IPS DF 4.7 (cell line): ENCODE measurements around the gene HEATR5B.
"Not testable (repeated sequence)": the region's sequence is repeated elsewhere in the genome, so short reads cannot be mapped to it uniquely, and the experiment has no call there.

ENCODE experiments used
- DNase-seq: peaks from one replicate; pipeline ENCODE4 v3.0.0-alpha.2; 2013; ENCODE audit warnings: low spot score; ENCODE audit errors: extremely low read depth

Gene HEATR5B

GRCh38 chr2:37068686-37069085 lies 15.5 kb downstream of the HEATR5B start:
- DNase-seq, result no peak

DNA sequence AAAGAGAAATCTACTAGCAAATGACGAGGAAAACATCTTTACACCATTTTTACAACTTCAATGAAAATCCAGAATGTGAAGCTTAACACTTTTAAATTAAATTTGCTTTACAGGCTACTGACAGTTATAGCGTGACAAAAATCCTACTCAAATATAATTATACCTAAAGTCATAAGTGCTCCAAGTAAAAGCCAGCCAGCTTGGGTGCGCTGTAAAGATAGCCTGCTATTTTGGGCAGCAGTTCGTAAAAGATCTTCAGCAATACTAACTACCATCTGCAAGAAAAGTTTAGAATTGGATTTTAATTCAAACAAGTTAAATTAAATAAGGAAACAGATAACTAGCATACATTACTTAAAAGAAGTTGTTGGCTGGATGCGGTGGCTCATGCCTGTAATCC lies 22.4 kb downstream of the HEATR5B start:
- DNase-seq, result no peak

- no peak for DNase-seq
Observed at GRCh38 chr2:37061013-37061711, 23.0 kb downstream of the HEATR5B start.

- DNase-seq, result no peak
Observed at GRCh38 chr2:37060446-37060845, 23.7 kb downstream of the HEATR5B start.

DNA sequence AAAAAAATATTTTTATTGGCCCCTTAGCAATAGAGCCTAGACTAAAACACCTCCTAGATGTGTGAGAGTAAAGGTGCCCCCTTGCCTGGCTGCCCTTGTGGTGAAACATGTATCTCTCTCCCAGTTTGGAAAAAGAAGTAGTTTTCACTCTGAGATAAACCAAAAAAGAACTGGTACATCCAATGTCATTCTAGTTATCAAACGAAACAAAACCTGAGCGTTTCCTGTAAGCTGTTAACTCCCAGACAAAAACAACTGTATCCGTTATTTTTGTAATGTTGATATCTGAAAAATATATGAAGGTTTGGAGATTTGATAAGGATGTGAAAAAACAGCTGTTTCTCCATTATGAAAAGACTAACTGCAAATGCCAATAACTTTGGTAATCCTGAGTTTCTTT lies 24.3 kb downstream of the HEATR5B start:
- DNase-seq, result no peak

GRCh38 chr2:37052600-37053332 lies 31.4 kb downstream of the HEATR5B start:
- DNase-seq, result no peak

GRCh38 chr2:37039580-37039979 lies 44.6 kb downstream of the HEATR5B start:
- DNase-seq, result no peak

- no peak for DNase-seq
Observed at GRCh38 chr2:37037771-37038170, 46.4 kb downstream of the HEATR5B start.

- DNase-seq, result no peak
Observed at GRCh38 chr2:37029758-37030157, 54.4 kb downstream of the HEATR5B start.

DNA sequence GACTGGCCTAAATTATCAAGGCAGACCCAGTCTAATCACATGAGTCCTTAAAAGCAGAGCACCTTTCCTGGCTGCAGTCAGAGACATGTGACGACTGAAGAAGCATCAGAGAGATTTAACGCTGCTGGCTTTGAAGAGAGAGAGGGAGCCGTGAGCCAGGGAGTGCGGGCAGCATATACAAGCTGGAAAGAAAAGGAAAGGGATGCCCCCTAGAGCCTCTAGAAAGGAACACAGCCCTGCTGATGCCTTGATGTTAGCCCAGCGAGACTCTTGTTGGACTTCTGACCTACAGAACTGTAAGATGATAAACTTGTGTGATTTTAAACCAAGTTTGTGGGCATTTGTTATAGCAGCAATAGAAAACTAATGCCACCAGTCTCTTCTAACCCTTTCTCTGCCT lies 58.1 kb downstream of the HEATR5B start:
- no peak for DNase-seq

- no peak for DNase-seq
Observed at GRCh38 chr2:37020887-37021796, 63.0 kb downstream of the HEATR5B start.

- no peak for DNase-seq
Observed at GRCh38 chr2:37020212-37020886, 63.8 kb downstream of the HEATR5B start.

GRCh38 chr2:37013315-37013641 lies 70.9 kb downstream of the HEATR5B start:
- no peak for DNase-seq

DNA sequence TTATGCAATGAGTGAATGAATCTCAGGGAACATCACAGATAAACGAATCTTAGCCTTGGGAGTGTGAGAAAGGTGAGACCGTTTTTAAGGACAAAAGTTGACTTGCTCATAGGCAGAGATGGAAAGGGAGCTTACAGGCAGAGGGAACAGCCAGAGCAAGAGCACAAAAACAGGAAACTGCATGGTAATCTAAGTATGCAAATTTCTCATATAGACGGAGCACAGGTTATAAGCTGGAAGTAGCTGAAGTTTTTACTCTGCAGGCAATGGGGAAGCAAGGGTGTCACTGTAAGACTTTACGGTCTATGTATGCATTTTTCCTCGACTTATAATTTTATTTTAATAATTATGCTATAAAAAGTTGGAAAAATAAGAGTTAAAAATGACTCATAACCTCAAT lies 73.0 kb downstream of the HEATR5B start:
- DNase-seq, result no peak

DNA sequence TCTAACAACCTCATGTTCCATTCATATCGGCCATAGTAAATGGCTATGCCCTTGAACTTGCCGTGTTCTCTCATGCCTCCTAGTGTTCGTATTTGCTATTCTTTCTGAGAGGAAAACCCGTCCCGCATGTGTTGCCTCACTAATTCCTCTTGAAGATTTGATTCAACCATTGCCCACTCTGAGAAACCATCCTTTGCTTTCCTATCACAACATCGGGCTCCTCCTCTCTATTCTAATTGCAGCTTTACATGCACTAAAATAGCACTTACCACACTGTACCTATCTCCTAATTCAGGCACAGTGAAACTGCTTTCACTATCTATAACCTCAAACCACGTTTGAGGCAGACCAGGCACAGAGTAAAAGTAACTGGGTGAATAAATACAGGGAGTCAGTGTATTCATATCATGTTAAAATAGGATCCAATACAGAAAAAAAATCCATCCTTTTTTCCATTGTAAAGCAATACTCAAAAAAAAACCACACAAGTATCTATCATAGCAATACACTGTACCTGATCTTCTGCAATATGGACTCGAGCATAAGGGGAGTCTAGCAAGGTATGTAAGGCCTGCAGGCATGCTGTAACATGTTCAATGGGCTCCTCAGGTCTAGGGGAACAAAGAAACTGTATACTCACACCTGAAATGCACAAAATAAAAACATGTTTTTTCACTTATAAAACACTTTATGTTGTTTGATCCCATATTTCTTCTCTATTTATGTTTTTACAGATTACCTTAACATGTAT lies 78.9 kb downstream of the HEATR5B start:
- no peak for DNase-seq

DNA sequence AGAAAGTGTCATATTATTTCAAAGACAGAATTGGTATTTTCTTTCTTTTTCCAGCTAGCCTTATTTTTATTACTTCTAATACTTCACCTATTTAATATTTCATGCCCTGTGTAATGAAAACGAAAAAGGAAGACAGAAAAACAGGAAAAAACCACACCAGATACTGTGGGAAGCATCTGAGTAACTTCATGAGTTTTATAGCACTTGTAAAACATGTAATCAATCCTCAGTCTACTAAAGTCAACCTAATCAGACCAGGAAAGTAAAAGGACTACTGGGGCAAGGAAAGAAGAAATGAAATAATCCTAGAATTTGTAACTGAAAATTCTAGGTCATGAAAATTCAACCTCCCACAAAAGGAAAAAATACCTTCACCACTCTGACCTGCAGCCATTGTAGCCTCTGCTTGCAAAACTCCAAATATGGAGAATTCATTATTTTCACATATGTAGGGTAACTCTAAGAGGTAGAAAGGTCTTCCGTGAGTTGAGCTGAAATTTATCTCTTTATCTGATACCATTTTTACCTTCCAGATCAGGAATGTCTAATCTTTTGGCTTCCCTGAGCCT lies 83.1 kb downstream of the HEATR5B start:
- DNase-seq, result no peak

DNA sequence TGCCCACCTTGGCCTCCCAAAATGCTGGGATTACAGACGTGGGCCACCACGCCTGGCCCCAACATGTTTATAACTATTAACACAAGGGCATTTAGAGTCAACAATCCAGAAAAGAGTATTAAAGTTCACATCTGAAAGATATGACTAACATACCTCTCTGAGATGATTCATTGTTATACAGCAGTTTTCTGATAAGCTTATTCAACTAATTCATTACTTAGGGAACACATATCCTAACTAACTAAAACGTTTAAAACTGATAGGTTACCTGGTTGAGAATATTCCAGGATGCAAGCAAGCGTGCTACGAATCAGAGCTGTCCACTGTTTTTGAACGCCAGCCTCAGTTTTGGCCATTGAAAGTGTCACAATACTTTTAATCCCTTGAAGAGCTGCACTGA lies 83.9 kb downstream of the HEATR5B start:
- DNase-seq, result no peak

- not testable (repeated sequence) for DNase-seq
Observed at GRCh38 chr2:36999416-36999815, 84.8 kb downstream of the HEATR5B start.

DNA sequence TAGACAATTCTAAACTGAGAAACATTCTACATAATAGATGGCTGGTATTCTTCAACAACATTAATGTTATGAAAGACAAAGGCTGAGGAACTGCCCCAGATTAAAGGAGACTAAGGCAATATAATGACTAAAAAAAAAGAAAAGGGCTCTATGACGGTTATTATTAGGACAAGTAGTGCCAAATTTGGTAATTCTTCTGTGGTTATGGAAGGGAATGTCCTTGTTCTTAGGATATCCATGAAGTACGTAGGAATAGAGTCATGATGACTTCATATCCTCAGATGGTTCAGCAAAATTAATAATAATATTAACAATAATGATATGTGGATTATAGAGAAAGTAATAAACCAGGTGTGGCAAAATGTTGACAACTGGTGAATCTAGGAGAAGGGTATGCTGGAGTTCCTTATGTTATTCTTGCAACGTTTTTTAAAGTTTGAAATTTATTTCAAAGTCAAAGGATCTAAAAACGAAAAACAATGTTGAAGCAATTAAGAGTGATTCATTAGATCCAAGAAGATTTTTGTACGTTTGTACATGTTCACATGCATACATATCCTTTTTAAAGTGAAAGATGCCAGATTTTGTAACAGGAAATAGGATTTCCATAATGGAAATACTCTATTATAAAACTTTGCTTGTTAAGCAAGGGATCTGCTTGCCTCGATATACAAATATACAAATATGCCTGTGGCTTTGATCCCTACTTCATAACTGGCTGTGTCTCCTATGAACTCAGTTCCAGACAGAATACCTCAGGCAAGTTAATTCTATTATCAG lies 90.1 kb downstream of the HEATR5B start:
- DNase-seq, result no peak

DNA sequence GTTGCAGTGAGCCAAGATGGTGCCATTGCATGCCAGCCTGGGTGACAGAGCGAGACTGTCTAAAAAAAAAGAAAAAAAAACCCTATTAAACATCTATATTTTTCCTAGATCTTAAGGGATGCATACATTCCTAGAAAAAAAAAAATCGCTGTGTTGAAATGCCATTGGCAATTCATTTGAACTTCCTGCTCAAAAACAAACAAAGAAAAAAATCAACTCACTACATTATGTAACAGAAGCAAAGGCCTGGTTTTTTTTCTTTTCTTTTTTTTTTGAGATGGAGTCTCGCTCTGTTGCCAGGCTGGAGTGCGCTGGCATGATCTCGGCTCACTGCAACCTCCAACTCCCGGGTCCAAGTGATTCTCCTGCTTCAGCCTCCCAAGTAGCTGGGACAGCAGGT lies 96.2 kb downstream of the HEATR5B start:
- no peak for DNase-seq
